Measurements from ENCODE around the gene PHPT1.
"Not testable (repeated sequence)": the region's sequence is repeated elsewhere in the genome, so short reads cannot be mapped to it uniquely, and the experiment has no call there.

The PHPT1 gene

DNA sequence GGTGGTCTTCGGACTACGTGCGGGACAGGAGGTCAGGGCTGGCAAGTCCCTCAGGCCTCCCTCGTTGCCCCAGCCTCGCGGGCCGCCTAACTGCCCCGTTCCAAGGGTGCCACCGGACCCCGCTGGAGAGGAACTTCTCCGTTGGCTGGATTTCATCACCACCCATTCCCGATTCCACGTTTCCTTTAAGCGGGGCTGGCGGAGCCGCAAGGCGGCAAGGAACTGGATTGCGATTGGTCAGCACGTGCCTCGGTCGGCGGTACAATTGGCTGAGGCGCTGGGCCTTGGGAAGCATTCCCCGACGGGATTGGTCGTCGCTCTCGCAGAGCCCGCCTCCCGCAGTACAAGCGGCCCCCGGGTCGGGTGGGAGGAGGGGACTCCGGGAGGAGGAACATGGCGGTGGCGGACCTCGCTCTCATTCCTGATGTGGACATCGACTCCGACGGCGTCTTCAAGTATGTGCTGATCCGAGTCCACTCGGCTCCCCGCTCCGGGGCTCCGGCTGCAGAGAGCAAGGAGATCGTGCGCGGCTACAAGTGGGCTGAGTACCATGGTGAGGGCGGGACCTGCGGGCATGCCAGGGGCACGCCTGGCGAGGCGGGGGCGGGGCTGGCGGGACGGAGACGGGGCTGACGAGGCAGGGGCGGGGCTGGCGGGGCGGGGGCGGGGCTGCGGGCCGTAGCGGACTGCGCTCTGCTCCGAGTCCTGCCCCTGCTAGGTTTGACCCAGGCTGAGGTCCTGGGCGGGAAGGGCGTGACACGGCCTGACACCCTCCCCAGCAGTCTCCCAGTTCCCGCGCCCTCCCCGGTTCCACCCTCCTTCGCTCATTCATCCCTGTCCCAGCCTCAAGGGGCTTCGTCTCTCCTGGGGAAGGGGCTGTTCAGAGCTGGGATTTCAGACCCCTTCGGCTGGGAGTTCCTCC is at the start of gene PHPT1:
Gene PHPT1 (plus strand): TSS at position 372 of the 922 bp plus-strand sequence. CDS start 22 bp downstream, at position 394.
- no peaks in the 10 kb centered on the region for H3K27me3 ChIP-seq (replicated peaks; ENCODE audit: control insufficient read depth, insufficient read depth, low read length)
- H3K4me1 ChIP-seq (ENCODE audit: control insufficient read depth, insufficient read depth, low read length): peaks cover 8% of the 10 kb centered on the region
- DNase-seq (ENCODE audit: low read depth): peak; percentile 100
- peaks cover 6% of the 10 kb centered on the region for H3K36me3 ChIP-seq (ENCODE audit: control insufficient read depth, insufficient read depth, low read length, severe bottlenecking)
- peak within 1 kb of the TSS; percentile 96 for H3K9ac ChIP-seq (ENCODE audit: low read length)
- no peaks in the 10 kb centered on the region for H3K9me3 ChIP-seq (ENCODE audit: control insufficient read depth, low read length)
- H3K4me3 ChIP-seq (ENCODE audit: low read length): peak within 1 kb of the TSS; percentile 97

DNA sequence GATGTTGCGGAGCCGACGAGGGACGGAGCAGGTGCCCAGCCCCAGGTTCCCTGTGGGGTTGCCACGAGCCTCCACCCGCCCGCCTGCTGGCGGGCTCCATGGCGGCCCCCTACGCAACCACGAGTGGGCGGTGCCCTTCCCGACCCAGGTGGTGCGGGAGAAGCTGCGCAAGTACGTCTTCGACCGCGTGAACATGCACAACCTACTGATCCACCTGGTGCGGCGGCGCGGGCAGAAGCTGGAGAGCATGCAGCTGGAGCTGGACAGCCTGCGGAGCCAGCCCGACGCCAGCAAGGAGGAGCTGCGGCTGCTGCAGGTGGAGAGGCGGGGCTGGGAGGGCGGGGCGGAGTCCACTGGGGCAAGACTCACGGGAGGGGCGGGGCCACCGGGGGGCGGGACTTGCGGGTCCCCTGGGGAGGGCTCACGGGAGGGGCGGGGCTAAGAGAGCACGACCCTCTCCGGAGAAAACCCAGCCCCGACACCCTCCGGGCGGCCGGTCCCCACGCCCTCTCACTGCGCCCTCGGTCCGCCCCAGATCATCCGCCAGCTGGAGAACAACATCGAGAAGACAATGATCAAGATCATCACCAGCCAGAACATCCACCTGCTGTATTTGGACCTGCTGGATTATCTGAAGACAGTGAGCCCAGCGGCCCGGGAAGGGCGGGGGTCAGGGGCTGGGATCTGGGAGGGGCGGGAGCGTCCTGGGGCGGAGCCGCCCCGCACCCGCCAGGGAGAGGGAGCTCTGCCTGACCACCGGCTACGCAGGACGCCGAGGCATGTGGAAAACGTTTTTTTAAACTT is 49.2 kb upstream of the PHPT1 start:
- Histone ChIP-seq H3K4me3 (ENCODE audit: low read length) (no peak overlapping the region), H3K9ac (ENCODE audit: low read length) (no peak overlapping the region), H3K27me3 (replicated peaks; ENCODE audit: control insufficient read depth, insufficient read depth, low read length) (peaks cover 18% of the 10 kb centered on the region), H3K9me3 (ENCODE audit: control insufficient read depth, low read length) (no peaks in the 10 kb centered on the region), H3K36me3 (ENCODE audit: control insufficient read depth, insufficient read depth, low read length, severe bottlenecking) (no peaks in the 10 kb centered on the region), H3K4me1 (ENCODE audit: control insufficient read depth, insufficient read depth, low read length) (peaks cover 21% of the 10 kb centered on the region)
- peak; percentile 74 for DNase-seq (ENCODE audit: low read depth)

DNA sequence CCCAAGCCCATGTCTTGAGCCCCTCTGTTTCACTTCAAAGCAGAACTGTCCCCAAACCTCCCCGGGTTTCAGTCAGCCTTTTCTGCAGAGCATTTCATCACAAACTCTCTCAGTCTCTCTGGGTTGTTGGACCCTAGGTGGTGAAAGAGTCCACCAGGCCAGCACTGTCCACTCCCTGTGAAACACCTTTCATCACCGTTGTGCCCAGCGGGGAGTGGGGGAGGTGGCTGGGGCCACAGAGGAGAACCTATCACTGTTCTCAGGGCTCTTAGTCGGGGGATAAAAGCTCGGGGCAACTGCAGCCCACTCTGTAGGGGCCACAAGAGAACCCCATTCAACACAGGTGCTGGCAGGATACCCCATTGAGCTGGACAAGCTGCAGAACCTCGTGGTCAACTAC is 46.9 kb upstream of the PHPT1 start:
- no peak overlapping the region for H3K4me3 ChIP-seq (ENCODE audit: low read length)
- DNase-seq (ENCODE audit: low read depth): no peak
- peaks cover 6% of the 10 kb centered on the region for H3K36me3 ChIP-seq (ENCODE audit: control insufficient read depth, insufficient read depth, low read length, severe bottlenecking)
- H3K4me1 ChIP-seq (ENCODE audit: control insufficient read depth, insufficient read depth, low read length): peaks cover 9% of the 10 kb centered on the region
- H3K9ac ChIP-seq (ENCODE audit: low read length): no peak overlapping the region
- no peaks in the 10 kb centered on the region for H3K9me3 ChIP-seq (ENCODE audit: control insufficient read depth, low read length)
- H3K27me3 ChIP-seq (replicated peaks; ENCODE audit: control insufficient read depth, insufficient read depth, low read length): peaks cover 18% of the 10 kb centered on the region

DNA sequence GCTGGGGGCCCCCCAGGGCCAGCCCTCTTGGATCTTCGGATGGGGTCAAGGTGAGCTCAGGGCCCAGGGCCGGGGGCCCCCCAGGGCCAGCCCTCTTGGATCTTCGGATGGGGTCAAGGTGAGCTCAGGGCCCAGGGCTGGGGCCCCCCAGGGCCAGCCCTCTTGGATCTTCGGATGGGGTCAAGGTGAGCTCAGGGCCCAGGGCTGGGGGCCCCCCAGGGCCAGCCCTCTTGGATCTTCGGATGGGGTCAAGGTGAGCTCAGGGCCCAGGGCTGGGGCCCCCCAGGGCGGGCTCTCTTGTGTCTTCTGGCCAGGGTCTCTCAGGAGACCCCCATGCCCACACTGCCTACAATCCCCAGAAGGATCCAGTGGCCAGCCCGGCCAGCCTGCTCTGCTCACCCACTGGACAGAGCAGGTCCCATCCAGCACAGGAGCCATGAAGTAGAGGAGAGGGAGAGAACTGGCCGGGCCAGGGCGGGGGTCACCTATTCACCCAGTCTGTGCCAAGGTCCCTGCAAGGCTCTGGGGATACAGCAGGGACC is 46.1 kb upstream of the PHPT1 start:
- not testable (repeated sequence) for H3K9ac ChIP-seq (ENCODE audit: low read length); DNase-seq (ENCODE audit: low read depth); H3K36me3 ChIP-seq (ENCODE audit: control insufficient read depth, insufficient read depth, low read length, severe bottlenecking); H3K4me3 ChIP-seq (ENCODE audit: low read length); H3K4me1 ChIP-seq (ENCODE audit: control insufficient read depth, insufficient read depth, low read length); H3K9me3 ChIP-seq (ENCODE audit: control insufficient read depth, low read length)
- peaks cover 18% of the 10 kb centered on the region for H3K27me3 ChIP-seq (replicated peaks; ENCODE audit: control insufficient read depth, insufficient read depth, low read length)

DNA sequence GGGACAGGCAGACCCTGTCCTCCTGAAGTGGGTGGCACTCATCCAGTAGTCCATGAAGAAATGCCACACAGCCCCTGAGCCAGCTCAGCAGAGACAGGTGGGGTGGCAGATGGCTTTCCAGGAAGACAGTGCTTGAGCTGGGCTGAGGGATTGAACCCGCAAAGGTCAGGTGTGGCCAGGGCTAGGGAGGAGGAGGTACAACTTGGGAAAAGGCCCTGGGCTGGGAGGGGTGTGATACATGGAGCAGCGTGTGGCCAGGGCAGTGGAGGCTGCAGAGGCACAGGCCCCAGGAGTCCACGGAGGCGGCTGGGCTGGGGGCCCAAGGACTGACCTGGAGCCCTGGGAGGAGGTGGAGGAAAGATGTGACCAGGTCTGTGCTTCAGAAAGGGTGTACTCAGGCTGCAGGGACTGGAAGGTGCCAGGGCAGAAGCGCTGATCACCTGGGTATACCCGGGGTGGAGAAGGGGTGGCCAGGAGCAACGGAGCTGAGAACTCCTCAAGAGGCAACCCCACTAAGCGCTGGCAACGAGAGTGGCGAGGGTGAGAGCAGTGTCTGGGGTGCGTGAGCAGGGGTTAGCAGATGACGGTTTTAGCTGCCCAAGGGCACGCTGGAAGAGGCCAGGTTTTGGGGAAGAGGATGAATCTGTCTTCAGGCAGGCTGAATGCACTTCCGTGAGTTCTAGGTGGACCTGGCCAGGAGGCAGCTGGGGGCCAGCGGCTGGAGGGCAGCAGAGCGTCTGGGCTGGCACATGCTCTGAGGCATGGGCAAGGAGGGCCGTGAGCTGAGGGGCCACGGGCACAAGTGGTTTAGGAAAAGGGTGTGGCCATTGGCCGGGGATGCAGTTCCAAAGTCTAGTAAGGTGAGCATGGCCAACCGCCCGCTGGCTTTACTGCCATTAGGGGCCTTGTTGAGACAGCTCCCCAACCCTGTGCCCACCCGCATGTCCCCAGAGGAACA is 45.4 kb upstream of the PHPT1 start:
- H3K36me3 ChIP-seq (ENCODE audit: control insufficient read depth, insufficient read depth, low read length, severe bottlenecking): peaks cover 6% of the 10 kb centered on the region
- H3K9me3 ChIP-seq (ENCODE audit: control insufficient read depth, low read length): no peaks in the 10 kb centered on the region
- no peak overlapping the region for H3K9ac ChIP-seq (ENCODE audit: low read length)
- H3K27me3 ChIP-seq (replicated peaks; ENCODE audit: control insufficient read depth, insufficient read depth, low read length): peaks cover 18% of the 10 kb centered on the region
- peaks cover 9% of the 10 kb centered on the region for H3K4me1 ChIP-seq (ENCODE audit: control insufficient read depth, insufficient read depth, low read length)
- DNase-seq (ENCODE audit: low read depth): no peak
- no peak overlapping the region for H3K4me3 ChIP-seq (ENCODE audit: low read length)

DNA sequence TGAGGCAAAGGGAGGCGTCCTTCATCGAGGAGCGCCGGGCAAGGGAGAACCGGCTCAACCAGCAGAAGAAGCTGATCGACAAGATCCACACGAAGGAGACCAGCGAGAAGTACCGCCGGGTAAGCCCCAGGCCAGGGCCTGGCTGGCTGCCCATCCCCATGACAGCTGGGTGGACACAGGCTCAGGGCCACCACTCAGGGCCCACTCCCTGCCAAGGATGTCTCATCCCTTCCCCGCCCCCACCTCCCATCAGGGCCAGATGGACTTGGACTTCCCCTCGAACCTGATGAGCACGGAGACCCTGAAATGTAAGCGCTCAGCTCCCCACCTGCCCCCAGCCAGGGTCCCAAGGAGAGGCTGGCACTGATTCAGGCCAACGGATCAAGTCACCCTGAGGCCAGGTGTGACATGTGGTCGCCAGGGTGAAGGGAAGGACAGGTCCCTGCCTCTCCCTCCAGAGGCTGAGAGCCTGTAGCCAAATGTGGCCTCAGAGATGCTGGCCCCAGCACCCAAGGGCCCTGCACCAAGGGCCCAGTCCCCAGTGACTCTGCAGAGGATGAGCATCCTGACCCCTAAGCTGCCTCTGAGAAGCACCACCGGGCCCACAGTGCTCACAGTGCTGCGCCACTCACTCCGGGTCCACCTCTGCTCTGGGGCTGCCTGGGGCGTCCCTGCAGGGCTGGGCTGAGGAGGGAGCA is 44.6 kb upstream of the PHPT1 start:
- no peak for DNase-seq (ENCODE audit: low read depth)
- Histone ChIP-seq H3K36me3 (ENCODE audit: control insufficient read depth, insufficient read depth, low read length, severe bottlenecking) (peaks cover 6% of the 10 kb centered on the region), H3K9ac (ENCODE audit: low read length) (no peak overlapping the region), H3K4me1 (ENCODE audit: control insufficient read depth, insufficient read depth, low read length) (peaks cover 17% of the 10 kb centered on the region), H3K27me3 (replicated peaks; ENCODE audit: control insufficient read depth, insufficient read depth, low read length) (peaks cover 18% of the 10 kb centered on the region), H3K4me3 (ENCODE audit: low read length) (no peak overlapping the region), H3K9me3 (ENCODE audit: control insufficient read depth, low read length) (no peaks in the 10 kb centered on the region)

DNA sequence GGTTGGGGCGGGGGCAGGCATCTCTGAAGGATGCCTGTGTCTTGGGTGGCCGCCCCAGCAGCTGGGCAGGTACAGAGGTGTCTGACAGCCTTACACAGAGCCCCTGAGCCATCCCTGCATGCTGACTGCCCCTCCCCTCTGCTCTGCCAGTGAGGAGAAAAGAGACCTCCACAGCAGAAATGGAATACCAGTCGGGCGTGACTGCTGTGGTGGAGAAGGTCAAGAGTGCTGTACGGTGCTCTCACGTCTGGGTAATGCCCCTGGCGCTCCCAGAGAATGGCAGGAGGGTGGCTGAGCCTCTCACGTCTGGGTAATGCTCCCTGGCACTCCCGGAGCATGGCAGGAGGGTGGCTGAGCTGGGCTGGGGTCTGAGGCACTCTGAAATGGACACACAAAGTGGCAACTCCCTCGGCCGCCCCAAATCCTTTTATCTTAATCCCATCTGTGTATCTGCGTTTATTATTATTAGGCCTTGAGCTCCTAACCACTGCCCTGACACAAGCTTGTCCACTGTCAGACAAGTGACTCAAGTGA is 43.9 kb upstream of the PHPT1 start:
- no peak overlapping the region for H3K4me3 ChIP-seq (ENCODE audit: low read length)
- H3K9ac ChIP-seq (ENCODE audit: low read length): no peak overlapping the region
- no peak for DNase-seq (ENCODE audit: low read depth)
- no peaks in the 10 kb centered on the region for H3K9me3 ChIP-seq (ENCODE audit: control insufficient read depth, low read length)
- peaks cover 18% of the 10 kb centered on the region for H3K27me3 ChIP-seq (replicated peaks; ENCODE audit: control insufficient read depth, insufficient read depth, low read length)
- peaks cover 6% of the 10 kb centered on the region for H3K36me3 ChIP-seq (ENCODE audit: control insufficient read depth, insufficient read depth, low read length, severe bottlenecking)
- peaks cover 23% of the 10 kb centered on the region for H3K4me1 ChIP-seq (ENCODE audit: control insufficient read depth, insufficient read depth, low read length)

DNA sequence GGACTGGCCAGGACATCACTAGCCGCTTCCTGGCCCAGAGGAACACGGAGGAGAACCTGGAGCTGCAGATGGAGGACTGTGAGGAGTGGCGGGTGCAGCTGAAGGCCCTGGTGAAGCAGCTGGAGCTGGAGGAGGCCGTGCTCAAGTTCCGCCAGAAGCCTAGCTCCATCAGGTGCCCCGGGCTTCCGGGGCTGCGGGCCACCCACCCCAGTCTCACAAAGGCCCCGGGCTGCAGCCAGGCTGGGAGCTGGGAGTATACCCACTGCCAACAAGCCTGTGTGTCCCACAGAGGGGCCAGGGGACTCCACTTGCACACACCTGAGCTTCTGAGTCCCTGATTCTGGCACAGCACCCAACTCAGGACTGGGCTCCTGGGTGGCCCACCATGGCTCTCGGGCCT is 43.1 kb upstream of the PHPT1 start:
- no peak for DNase-seq (ENCODE audit: low read depth)
- H3K9me3 ChIP-seq (ENCODE audit: control insufficient read depth, low read length): no peaks in the 10 kb centered on the region
- H3K9ac ChIP-seq (ENCODE audit: low read length): no peak overlapping the region
- H3K27me3 ChIP-seq (replicated peaks; ENCODE audit: control insufficient read depth, insufficient read depth, low read length): peaks cover 12% of the 10 kb centered on the region
- H3K4me1 ChIP-seq (ENCODE audit: control insufficient read depth, insufficient read depth, low read length): peaks cover 23% of the 10 kb centered on the region
- peaks cover 6% of the 10 kb centered on the region for H3K36me3 ChIP-seq (ENCODE audit: control insufficient read depth, insufficient read depth, low read length, severe bottlenecking)
- no peak overlapping the region for H3K4me3 ChIP-seq (ENCODE audit: low read length)

DNA sequence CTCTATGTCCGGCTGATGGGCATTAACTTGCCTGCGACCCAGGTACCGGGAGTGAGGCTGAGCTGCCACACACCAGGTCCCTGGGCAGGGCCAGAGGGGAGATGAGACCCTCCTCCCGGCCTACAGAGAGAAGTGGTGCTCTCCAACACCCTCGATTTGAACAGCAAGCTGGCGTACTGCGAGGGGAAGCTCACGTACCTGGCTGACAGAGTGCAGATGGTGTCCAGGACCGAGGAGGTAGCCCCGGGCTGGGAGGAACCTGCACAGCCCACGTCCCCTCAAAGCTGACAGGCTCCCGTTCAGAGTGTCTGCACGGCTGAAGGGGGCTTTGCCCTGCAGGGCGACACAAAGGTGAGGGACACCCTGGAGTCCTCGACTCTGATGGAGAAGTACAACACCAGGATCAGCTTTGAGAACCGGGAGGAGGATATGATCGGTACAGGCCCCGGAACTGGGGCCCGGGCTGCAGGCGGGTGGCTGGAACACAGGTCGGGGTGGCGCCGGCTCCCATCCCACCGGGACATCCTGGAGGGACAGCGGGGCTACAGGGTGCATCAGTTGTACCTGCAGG is 42.5 kb upstream of the PHPT1 start:
- peak overlapping the region; percentile 88 for H3K4me3 ChIP-seq (ENCODE audit: low read length)
- peaks cover 6% of the 10 kb centered on the region for H3K36me3 ChIP-seq (ENCODE audit: control insufficient read depth, insufficient read depth, low read length, severe bottlenecking)
- peaks cover 23% of the 10 kb centered on the region for H3K4me1 ChIP-seq (ENCODE audit: control insufficient read depth, insufficient read depth, low read length)
- DNase-seq (ENCODE audit: low read depth): no peak
- no peaks in the 10 kb centered on the region for H3K9me3 ChIP-seq (ENCODE audit: control insufficient read depth, low read length)
- peak overlapping the region; percentile 94 for H3K9ac ChIP-seq (ENCODE audit: low read length)
- peaks cover 9% of the 10 kb centered on the region for H3K27me3 ChIP-seq (replicated peaks; ENCODE audit: control insufficient read depth, insufficient read depth, low read length)
